Esophagus squamous epithelium (tissue), 5 donors: Measurements from ENCODE around the gene TMEM271. TPM values are rescaled to one million over a fixed set of nuclear protein-coding genes. Genes with fewer than 3 reads are reported as not detected.

Experiments used
- DNase-seq: peaks from one replicate; lab custom pipeline; 2025; lab: John Stamatoyannopoulos, UW
- H3K27ac ChIP-seq, 4 donors: fragments of 200-600 bp; sonication (generic); one replicate each; pipeline ENCODE4 v1.5.1; 2016 to 2019; ENCODE audit warnings: mild to moderate bottlenecking in 1 of 4
- H3K27me3 ChIP-seq, 4 donors: fragments of 200-600 bp; sonication (generic); 1 replicate in 3 of 4; 2 replicates in 1 of 4; pipeline versions ENCODE4 v1.5.1 to v1.6.0; 2017 to 2021; ENCODE audit warnings: antibody characterized with exemption in 1 of 4
- H3K36me3 ChIP-seq, 3 donors: fragments of 200-600 bp; sonication (generic); one replicate each; pipeline ENCODE4 v1.5.1; 2016 to 2019
- H3K4me1 ChIP-seq, 3 donors: fragments of 200-600 bp; sonication (generic); one replicate each; pipeline ENCODE4 v1.5.1; 2017 to 2019
- H3K4me3 ChIP-seq, 4 donors: fragments of 200-600 bp; sonication (generic); 1 replicate in 3 of 4; 2 replicates in 1 of 4; pipeline ENCODE4 v1.5.1; 2016 to 2019; ENCODE audit warnings: mild to moderate bottlenecking in 2 of 4, moderate library complexity in 1 of 4
- H3K9me3 ChIP-seq, 3 donors: fragments of 200-600 bp; sonication (generic); one replicate each; pipeline ENCODE4 v1.5.1; 2016 to 2019
- CTCF ChIP-seq, 6 experiments: fragments of 450-650 bp in 4 of 6; fragments of 200-600 bp in 2 of 6; sonication (generic) in 2 of 6; IDR thresholded peaks; one replicate each; pipeline ENCODE4 v1.5.1; 2016 to 2019; ENCODE audit warnings: antibody characterized with exemption in 6 of 6, mild to moderate bottlenecking in 4 of 6, moderate library complexity in 4 of 6
- POLR2A ChIP-seq, 4 donors: fragments of 450-650 bp; IDR thresholded peaks; one replicate each; pipeline ENCODE4 v1.6.1; 2017; ENCODE audit warnings: antibody characterized with exemption in 4 of 4, mild to moderate bottlenecking in 4 of 4, moderate library complexity in 3 of 4
- WGBS, 2 donors: methylation state at CpG; one replicate each; pipeline ENCODE4 v1.1.5; 2018; 5-methylcytosine and 5-hydroxymethylcytosine counted together
- intact Hi-C: fragments of 100-400 bp; cut with DNase I; formaldehyde crosslinking; loops from one replicate; pipeline ENCODE4 v1.15.0; 2022
- total RNA-seq, 4 donors: library from RNA; depleted of rRNA; stranded (reverse); fragments of >200 nt; gene quantifications; one replicate each; pipeline ENCODE4 v1.1.0, GENCODE V29; 2016
- donor health status: DM: yes; HTN: yes; CAD: no.

The TMEM271 gene
- total RNA-seq, 4 donors from 2014 or later = 0.19 TPM; not detected in 3

GRCh38 chr4:578451-579443 is 2.7 kb upstream of the TMEM271 start:
- no peaks in the 10 kb centered on the region for H3K36me3 ChIP-seq
- 58 to 66% methylated on average over 18 to 22 of the region's 32 CpGs for WGBS, 2 donors
- TF ChIP-seq CTCF (IDR thresholded peaks at IDR 0.05) (no peak), POLR2A (IDR thresholded peaks at IDR 0.05) (no peak)
- DNase-seq = no peak
- H3K4me3 ChIP-seq = no peak overlapping the region
- intact Hi-C loops = no loop called here
- peaks cover 0 to 10% (median 2%) of the 10 kb centered on the region in 3 donors for H3K9me3 ChIP-seq
- H3K27ac ChIP-seq = no peak overlapping the region
- H3K27me3 ChIP-seq = peaks cover 0 to 93% (median 18%) of the 10 kb centered on the region in 4 donors
- H3K4me1 ChIP-seq = peaks cover 5 to 34% (median 18%) of the 10 kb centered on the region in 3 donors

- TF ChIP-seq POLR2A (IDR thresholded peaks at IDR 0.05) = no peak
- no peak for TF ChIP-seq CTCF (IDR thresholded peaks at IDR 0.05)
- Histone ChIP-seq H3K27me3 (peaks cover under 1 to 94% (median 21%) of the 10 kb centered on the region in 4 donors), H3K36me3 (no peaks in the 10 kb centered on the region), H3K4me3 (peak overlapping the region in 2 of 4 donors; percentile 12 to 31), H3K27ac (no peak overlapping the region), H3K4me1 (peaks cover 5 to 34% (median 18%) of the 10 kb centered on the region in 3 donors), H3K9me3 (peaks cover 0 to under 1% (median 0%) of the 10 kb centered on the region in 3 donors)
- DNase-seq = no peak
- WGBS, 2 donors = 32% methylated on average over 12 of the region's 52 CpGs; no CpG with 5 or more reads in 1 of the 2 donors
- intact Hi-C loops = no loop called here
Observed at GRCh38 chr4:577499-578450, 1.7 kb upstream of the TMEM271 start.

- DNase-seq = no peak
- peaks cover 3 to 98% (median 21%) of the 10 kb centered on the region in 4 donors for H3K27me3 ChIP-seq
- H3K4me3 ChIP-seq = peak overlapping the region in 2 of 4 donors; percentile 12 to 31
Observed at GRCh38 chr4:576991-577498, 950 bp upstream of the TMEM271 start.

More at GRCh38 chr4:576991-577498, 950 bp upstream of the TMEM271 start:
- 2 to 6% methylated on average over 13 to 22 of the region's 37 CpGs for WGBS, 2 donors
- H3K4me1 ChIP-seq = peaks cover 5 to 34% (median 18%) of the 10 kb centered on the region in 3 donors
- H3K36me3 ChIP-seq = no peaks in the 10 kb centered on the region
- TF ChIP-seq CTCF (IDR thresholded peaks at IDR 0.05) (no peak), POLR2A (IDR thresholded peaks at IDR 0.05) (no peak)
- no peaks in the 10 kb centered on the region for H3K9me3 ChIP-seq
- H3K27ac ChIP-seq = no peak overlapping the region
- intact Hi-C loops = no loop called here
